Measurements from ENCODE around the gene UBQLN3. TPM values are rescaled to one million over a fixed set of nuclear protein-coding genes. Genes with fewer than 3 reads are reported as not detected.

The UBQLN3 gene
- total RNA-seq (2014; rRNA removed; shearing (Covaris generic)) = not detected in 2 replicates

GRCh38 chr11:5509803-5510202 is at the start of gene UBQLN3:
Gene UBQLN3, minus strand, starts transcription at chr11:5509957. Its CDS starts 399 bp downstream, at chr11:5509558.
- no peak for DNase-seq (ENCODE audit: low spot score)

GRCh38 chr11:5557751-5558150 is 48.0 kb upstream of the UBQLN3 start:
- DNase-seq (ENCODE audit: low spot score) = no peak

GRCh38 chr11:5556596-5557188 is 46.9 kb upstream of the UBQLN3 start:
- DNase-seq (ENCODE audit: low spot score) = no peak

- no peak for DNase-seq (ENCODE audit: low spot score)
Observed at GRCh38 chr11:5553343-5553742, 43.6 kb upstream of the UBQLN3 start.

GRCh38 chr11:5550440-5551095 is 40.8 kb upstream of the UBQLN3 start:
- no peak for DNase-seq (ENCODE audit: low spot score)

GRCh38 chr11:5548440-5548839 is 38.7 kb upstream of the UBQLN3 start, which contains the start of gene OR52H1:
Gene OR52H1, minus strand, starts transcription at chr11:5548540. Its CDS starts 3,035 bp downstream, at chr11:5545505.
- DNase-seq (ENCODE audit: low spot score) = no peak

- DNase-seq (ENCODE audit: low spot score) = no peak
Observed at GRCh38 chr11:5547982-5548381, 38.2 kb upstream of the UBQLN3 start.

GRCh38 chr11:5546457-5546856 is 36.7 kb upstream of the UBQLN3 start:
- DNase-seq (ENCODE audit: low spot score) = no peak

- no peak for DNase-seq (ENCODE audit: low spot score)
Observed at GRCh38 chr11:5541427-5541826, 31.7 kb upstream of the UBQLN3 start.

GRCh38 chr11:5536482-5536881 is 26.7 kb upstream of the UBQLN3 start:
- no peak for DNase-seq (ENCODE audit: low spot score)

GRCh38 chr11:5534046-5534445 is 24.3 kb upstream of the UBQLN3 start:
- no peak for DNase-seq (ENCODE audit: low spot score)

GRCh38 chr11:5531053-5531831 is 21.5 kb upstream of the UBQLN3 start:
- no peak for DNase-seq (ENCODE audit: low spot score)

GRCh38 chr11:5528495-5528894 is 18.7 kb upstream of the UBQLN3 start:
- no peak for DNase-seq (ENCODE audit: low spot score)

- DNase-seq (ENCODE audit: low spot score) = no peak
Observed at GRCh38 chr11:5527716-5528115, 18.0 kb upstream of the UBQLN3 start.

GRCh38 chr11:5524756-5525155 is 15.0 kb upstream of the UBQLN3 start:
- no peak for DNase-seq (ENCODE audit: low spot score)

GRCh38 chr11:5522308-5522707 is 12.6 kb upstream of the UBQLN3 start:
- no peak for DNase-seq (ENCODE audit: low spot score)

- DNase-seq (ENCODE audit: low spot score) = no peak
Observed at GRCh38 chr11:5521540-5521939, 11.8 kb upstream of the UBQLN3 start.

GRCh38 chr11:5516599-5516998 is 6.8 kb upstream of the UBQLN3 start, which contains the start of gene UBQLNL:
Gene UBQLNL, minus strand, starts transcription at chr11:5516699. Its CDS starts 258 bp downstream, at chr11:5516441.
- no peak for DNase-seq (ENCODE audit: low spot score)

- DNase-seq (ENCODE audit: low spot score) = no peak
Observed at GRCh38 chr11:5514841-5515240, 5.1 kb upstream of the UBQLN3 start.

GRCh38 chr11:5508605-5509004 is 1.2 kb downstream of the UBQLN3 start:
- no peak for DNase-seq (ENCODE audit: low spot score)

GRCh38 chr11:5507933-5508305 is 1.8 kb downstream of the UBQLN3 start:
- DNase-seq (ENCODE audit: low spot score) = no peak

GRCh38 chr11:5507177-5507932 is 2.4 kb downstream of the UBQLN3 start:
- no peak for DNase-seq (ENCODE audit: low spot score)

Measured in H4 (cell line).